IPS-NIHi11 (cell line): ENCODE data around the gene TBC1D22A.
A peak's percentile ranks its signal among the peaks of the same experiment; 100 is the strongest.

Experiments
- DNase-seq: peaks from one replicate; pipeline ENCODE4 v3.0.0; 2012; ENCODE audit warnings: mixed read lengths, low spot score

The TBC1D22A gene

DNA sequence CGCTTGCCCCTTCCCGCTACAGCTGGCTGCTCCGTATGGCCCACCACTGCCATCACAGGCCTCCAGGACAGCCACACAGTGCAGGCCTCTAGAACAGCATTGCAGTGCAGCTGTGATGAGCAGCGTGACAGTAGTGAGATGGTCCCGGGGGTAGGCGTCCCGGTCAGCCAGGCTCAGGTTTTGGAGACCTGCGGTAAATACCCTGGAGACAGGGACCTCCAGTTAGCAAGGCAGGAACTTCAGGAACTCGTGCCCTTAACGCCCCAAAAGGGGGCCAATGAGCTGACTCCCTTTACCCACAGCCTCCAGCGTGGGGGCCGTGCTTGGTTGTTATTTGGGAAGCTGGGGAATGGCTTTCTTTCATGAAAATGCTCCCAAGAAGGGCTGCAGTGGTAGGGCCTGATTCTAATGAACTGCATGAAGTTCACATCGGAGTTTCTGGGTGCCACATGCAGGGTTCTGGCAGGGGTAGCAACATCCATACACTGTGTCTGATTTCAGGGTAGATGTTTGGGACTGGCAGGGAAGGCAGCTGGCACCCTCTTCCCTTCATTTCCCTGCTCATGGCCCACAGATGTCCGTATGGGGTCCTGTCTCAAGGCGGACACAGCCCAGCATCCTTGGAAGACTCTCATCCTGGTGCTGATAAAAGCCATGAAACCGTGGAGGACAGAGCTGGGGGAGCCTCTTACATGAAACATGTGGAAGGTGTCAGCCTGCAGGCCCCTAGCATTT is 440.5 kb downstream of the TBC1D22A start:
- DNase-seq: no peak

DNA sequence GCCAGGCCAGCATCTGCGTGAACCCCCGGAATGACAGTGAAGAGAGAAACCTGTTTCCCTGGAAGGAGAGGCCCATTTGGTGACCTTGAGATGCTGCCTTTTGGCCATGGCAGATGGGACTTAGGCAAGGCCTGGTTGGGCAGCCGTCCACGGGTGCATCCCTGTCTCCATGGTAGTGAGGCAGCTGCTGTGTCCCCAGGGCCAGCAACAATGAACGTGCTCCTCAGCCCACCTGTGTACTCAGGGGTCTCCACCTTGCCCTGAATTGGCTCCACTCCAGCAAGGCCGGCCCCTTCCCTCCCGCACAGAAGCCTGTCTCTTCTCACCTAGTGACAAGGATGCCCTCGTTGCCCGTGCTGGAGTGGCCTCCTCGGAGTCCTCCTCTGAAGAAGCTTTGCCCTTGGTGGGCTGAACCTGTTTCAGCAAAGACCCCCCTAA is 441.1 kb downstream of the TBC1D22A start:
- no peak for DNase-seq

DNA sequence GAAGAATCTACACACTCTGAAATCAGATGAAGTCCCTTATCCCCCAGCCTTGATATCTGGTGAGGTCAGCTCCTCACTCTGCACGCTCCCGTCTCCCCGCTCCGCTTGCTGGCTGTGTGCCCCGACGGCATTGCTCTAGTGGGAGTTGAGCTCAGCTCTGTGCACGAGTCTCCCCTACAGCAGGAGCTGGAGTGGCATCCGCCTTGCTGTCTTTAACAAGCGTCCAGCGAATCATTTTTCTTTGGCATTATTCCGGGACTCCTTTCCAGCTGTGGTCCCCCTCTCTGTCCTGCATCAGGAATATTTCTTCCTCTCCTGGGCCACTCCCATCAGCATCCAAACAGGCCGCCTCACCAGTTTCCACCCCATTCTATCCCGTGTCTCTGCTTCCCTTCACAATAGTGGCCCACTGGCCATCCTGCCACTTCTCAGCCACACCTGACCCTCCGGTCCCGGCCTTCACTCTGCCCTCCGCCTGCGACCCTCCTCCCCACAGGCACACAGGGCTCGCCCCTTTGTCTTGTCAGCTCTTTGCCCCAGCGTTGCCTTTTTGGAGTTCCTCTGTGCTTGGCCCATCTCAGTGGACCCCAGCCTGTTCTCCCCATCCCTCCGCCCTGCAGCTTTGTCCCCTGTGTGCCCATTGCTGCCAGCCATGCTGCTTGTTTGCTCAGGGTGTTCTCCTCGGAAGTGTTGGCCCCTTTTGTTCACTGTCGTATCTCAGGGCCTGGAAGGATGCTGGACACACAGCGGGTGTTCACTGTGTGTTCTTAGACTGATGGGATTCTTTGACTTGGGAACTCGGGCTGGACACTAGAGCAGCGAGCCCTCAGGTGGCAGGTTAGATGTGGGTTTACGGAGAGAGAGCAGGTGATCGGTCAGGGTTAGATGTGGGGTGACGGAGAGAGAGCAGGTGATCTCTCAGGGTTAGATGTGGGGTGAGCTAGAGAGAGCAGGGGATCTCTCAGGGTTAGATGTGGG is 441.8 kb downstream of the TBC1D22A start:
- DNase-seq: no peak

DNA sequence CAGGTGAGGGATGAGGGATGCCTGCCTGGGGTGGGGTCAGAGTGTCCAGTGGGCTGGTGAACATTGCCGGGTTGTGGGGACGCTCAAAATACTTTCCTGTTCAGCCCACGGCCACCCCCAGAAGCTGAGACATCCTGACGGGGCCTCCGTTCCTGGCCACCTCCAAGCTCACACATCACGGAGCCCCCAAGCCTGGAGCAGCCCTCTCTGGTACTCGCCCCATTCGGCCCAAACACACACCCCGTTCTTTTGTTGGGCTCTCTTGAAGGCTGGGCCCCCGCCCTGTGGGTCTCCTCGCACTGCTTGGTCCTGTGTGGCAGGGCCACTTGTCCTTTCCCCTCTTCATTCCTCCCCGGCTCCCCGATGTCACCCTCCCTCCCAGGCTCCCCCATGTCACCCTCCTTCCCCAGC is 442.6 kb downstream of the TBC1D22A start:
- no peak for DNase-seq

GRCh38 chr22:47205554-47205953 is 443.1 kb downstream of the TBC1D22A start:
- no peak for DNase-seq

DNA sequence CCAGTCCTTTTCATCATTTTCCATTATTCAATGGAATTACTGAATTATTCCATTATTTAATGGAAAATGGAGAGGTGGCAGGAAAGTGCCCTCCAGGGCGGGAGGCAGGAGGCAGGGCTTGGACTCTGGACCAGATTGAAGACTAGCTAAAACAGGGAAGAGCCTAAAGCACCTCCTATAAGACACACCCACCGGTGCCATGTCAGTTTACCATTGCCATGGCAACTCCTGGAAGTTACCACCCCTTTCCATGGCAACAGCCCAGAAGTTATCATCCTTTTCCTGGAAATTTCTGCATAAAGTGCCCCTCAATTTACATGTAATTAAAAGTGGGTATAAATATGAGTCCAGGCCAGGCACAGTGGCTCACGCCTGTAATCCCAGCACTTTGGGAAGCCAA is 443.7 kb downstream of the TBC1D22A start:
- no peak for DNase-seq

DNA sequence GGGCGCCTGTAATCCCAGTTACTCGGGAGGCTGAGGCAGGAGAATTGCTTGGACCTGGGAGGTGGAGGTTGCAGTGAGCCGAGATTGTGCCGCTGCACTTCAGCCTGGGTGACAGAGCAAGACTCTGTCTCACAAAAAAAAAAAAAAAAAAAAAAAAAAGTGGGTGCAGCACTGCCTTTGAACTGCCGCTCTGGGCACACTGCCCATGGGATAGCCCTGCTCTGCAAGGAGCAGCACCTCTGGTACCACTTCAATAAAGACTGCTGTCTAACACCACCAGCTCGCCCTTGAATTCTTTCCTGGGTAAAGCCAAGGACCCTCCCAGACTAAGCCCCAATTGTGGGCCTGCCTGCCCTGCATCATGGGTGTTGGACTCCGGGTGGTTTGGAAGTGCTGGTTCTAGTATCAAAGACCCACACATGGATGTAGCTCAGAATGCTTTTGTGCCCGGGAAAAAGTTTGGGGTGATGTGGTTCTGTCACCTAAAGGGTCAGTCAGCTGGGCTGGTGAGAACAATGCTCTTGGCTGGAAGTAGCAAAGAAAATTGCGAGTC is 444.3 kb downstream of the TBC1D22A start:
- DNase-seq: no peak

DNA sequence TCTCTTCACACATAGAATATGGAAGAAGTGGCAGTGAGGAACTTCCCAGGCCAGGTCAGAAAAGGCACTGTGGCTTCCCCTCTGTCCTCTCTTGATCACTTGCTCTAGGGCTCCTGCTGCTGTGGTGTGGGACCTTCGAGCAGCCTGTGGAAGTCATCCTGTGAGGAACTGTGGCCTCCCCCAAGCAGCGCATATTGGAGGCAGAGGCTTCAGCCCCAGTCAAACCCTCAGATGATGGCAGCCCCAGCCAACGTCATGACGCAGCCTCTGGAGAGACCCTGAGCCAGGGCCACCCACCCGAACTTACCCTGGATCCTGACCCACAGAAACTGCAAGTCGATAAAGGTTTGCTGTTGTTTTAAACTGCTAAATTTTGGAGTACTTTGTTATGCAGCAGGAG is 444.9 kb downstream of the TBC1D22A start:
- no peak for DNase-seq

DNA sequence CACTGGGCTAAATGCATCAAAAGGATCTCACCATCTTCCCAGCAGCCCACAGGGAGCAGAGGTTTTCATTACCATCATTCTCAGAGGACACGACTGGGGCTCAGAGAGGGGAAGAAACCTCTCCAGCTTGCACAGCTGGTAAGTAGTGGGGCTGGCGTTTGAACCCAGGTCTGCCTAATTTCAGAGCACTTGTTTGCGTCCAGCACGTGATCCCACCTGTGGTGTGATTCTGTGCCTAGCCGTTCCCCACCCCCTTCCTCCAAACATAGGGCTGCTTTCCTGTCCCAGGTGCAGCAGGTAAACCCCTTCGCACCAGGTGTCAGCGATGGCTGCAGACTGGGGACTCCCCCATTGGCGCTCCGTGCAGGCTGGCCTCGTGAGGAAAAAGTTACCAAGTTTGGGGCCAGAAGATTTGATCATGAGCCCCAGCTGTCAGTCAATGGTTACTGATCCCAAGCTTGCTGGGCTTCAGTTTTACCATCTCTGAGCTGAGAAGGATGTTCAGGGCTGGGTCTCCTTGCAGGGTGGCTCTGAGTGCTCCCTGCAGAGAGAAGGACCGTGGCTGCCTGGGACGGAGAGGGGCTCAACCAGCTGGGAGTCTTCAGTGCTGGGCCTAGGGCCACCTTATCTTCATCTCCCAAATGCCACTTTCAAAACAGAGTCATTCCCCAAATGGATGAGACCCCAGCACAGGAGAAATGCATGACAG is 445.6 kb downstream of the TBC1D22A start:
- DNase-seq: no peak

GRCh38 chr22:47208630-47209029 is 446.2 kb downstream of the TBC1D22A start:
- DNase-seq: no peak

DNA sequence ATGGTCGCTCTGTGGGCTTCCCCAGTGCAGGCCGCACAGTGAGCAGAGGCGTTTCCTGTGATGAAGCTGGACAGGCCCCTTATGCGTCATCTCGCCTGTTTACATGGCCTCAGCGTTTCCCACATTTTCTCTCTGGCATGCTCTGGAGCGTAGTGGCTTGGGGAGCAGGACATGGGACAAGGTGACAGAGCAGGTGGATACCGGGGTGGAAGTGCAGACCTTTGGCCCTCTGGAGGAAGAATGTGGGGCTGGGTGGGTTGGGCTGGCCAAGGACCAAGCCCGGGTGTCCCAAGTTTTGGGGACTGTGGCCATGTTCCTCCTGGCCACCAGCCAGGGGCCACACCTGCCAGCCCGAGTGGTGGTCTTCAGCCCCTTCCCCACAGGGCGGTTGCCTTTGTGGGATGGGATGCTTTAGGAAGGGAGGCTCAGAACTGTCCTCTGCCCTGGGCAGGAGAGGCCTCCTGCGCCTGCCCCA is 446.6 kb downstream of the TBC1D22A start:
- no peak for DNase-seq

- DNase-seq: no peak
These were observed 447.1 kb downstream of the TBC1D22A start for GRCh38 chr22:47209547-47210023.

DNA sequence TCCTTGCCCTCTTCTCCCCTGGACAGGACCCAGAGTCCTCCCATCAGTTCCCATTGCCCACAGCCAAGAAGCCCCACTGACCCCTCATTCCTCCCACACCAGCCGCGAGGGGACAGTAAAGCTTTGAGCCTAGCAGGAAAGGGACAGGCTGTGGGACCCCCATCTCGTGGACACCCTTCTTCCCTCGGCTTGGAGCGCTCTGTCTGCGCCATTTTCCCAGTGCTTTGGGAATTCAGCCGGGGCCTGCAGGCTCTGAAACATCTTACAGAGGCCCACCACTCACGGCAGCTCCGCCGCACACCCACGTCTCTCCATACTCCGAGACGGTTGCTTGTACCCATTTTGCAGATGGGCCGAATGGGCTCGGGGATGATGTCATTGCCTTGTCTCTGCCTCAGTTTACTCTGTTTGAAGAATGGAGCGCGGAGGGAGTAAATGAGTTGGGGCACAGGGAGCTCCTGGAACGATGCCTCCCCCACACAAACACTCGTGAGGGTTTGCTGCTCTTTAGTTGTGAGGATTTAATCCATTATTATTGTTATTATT is 447.7 kb downstream of the TBC1D22A start:
- DNase-seq: no peak

DNA sequence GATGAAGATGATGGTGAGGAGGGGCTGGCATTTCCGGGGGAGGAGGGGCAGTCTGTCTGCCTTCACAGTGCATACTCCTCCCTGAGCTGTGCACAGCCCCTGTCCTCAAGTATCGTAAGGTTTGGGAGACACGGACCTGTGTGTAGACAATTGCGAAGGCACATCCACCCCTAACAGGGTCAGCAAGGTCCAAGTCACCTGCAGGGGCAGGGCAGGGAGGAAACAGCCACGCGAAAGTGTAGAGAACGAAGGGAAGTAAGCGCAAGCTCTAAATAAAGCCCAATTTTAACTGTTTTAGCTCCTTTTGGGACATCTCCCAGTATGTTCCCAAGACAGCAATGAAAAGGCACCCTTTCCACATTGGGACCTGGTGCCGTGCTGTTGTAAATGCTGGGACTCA is 448.2 kb downstream of the TBC1D22A start:
- no peak for DNase-seq

GRCh38 chr22:47213571-47214230 is 451.3 kb downstream of the TBC1D22A start:
- DNase-seq: peak; percentile 54

GRCh38 chr22:47215851-47216250 is 453.4 kb downstream of the TBC1D22A start:
- no peak for DNase-seq

- no peak for DNase-seq
These were observed 456.2 kb downstream of the TBC1D22A start for GRCh38 chr22:47218671-47219070.

DNA sequence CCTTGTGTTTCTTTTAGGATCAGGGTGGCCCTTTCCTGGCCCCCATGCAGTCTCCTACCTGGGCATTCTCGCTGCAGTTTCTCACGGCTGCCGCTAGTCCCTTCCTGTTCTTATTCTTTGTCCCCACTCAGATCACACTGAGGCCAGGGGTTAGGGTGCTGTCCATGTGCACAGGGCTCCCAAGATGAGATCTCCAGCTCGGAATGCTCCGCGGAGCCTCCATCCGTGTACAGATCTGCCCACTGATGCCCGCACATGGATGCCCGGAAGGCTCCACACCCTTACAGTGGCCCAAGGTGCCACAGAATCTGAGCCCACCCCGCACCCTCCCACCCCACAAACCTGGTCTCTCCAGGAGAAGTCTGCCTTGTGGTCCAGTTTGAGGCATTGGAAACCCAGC is 457.3 kb downstream of the TBC1D22A start:
- DNase-seq: no peak

DNA sequence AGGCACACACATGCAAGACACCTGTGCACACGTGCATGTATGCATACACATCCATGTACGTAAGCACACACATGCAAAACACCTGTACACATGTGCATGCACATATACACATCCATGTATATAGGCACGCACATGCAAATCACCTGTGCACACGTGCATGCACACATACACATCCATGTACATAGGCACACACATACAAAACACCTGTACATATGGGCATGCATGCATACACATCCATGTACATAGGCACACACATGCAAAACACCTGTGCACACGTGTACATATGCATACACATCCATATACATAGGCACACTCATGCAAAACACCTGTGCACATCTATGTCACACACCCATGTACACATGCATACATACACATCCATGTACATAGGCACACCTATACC is 458.3 kb downstream of the TBC1D22A start:
- DNase-seq: no peak

- no peak for DNase-seq
These were observed 459.6 kb downstream of the TBC1D22A start for GRCh38 chr22:47221840-47222615.
